Loucy (cell line): ENCODE measurements around the gene TAF1B.

Experiments used
- H2AFZ ChIP-seq: fragments of 200-600 bp; sonication (generic); 2 replicates; pipeline ENCODE4 v1.6.0; 2016; ENCODE audit warnings: antibody characterized with exemption, mild to moderate bottlenecking, low read length, moderate library complexity
- H3F3A ChIP-seq: fragments of 200-600 bp; 2 replicates; pipeline ENCODE4 v1.6.0; 2016; ENCODE audit warnings: antibody characterized with exemption, low read depth, mild to moderate bottlenecking
- H3K27me3 ChIP-seq: fragments of 200-600 bp; sonication (generic); 2 replicates; pipeline ENCODE4 v1.6.1; 2014; ENCODE audit warnings: low read length, mild to moderate bottlenecking; ENCODE audit not compliant: insufficient read depth, poor library complexity, severe bottlenecking
- H3K36me3 ChIP-seq: fragments of 200-600 bp; sonication (generic); 2 replicates; pipeline ENCODE4 v1.6.1; 2016; ENCODE audit warnings: low read length; ENCODE audit not compliant: insufficient read depth
- H3K4me1 ChIP-seq: fragments of 200-600 bp; sonication (generic); 2 replicates; pipeline ENCODE4 v1.5.1; 2014; ENCODE audit warnings: low read length, mild to moderate bottlenecking; ENCODE audit not compliant: insufficient read depth, poor library complexity, severe bottlenecking
- H3K4me2 ChIP-seq: fragments of 200-600 bp; sonication (generic); 2 replicates; pipeline ENCODE4 v1.6.0; 2014; ENCODE audit warnings: antibody characterized with exemption, low read length, low read depth, mild to moderate bottlenecking; ENCODE audit not compliant: poor library complexity, severe bottlenecking
- H3K4me3 ChIP-seq: fragments of 200-600 bp; sonication (generic); 2 replicates; pipeline ENCODE4 v1.5.1; 2014; ENCODE audit warnings: low read length, mild to moderate bottlenecking, mixed read lengths; ENCODE audit not compliant: poor library complexity, severe bottlenecking
- H3K79me2 ChIP-seq: fragments of 200-600 bp; sonication (generic); 2 replicates; pipeline ENCODE4 v1.6.1; 2014; ENCODE audit warnings: low read length; ENCODE audit not compliant: insufficient read depth
- H3K9ac ChIP-seq: fragments of 200-600 bp; sonication (generic); 2 replicates; pipeline ENCODE4 v1.6.0; 2014; ENCODE audit warnings: mild to moderate bottlenecking, low read depth, low read length, moderate library complexity; ENCODE audit not compliant: poor library complexity, severe bottlenecking
- H3K9me2 ChIP-seq: fragments of 200-600 bp; sonication (generic); replicated peaks from 2 replicates; pipeline ENCODE4 v1.6.1; 2016; ENCODE audit warnings: low read depth, low read length, mixed read lengths
- H3K9me3 ChIP-seq: fragments of 200-600 bp; sonication (generic); 2 replicates; pipeline ENCODE4 v1.6.1; 2014; ENCODE audit warnings: mild to moderate bottlenecking, antibody characterized with exemption, low read length, low read depth; ENCODE audit not compliant: insufficient read depth
- H4K20me1 ChIP-seq: fragments of 200-600 bp; sonication (generic); 2 replicates; pipeline ENCODE4 v1.6.0; 2014; ENCODE audit warnings: antibody characterized with exemption, low read length, mild to moderate bottlenecking; ENCODE audit not compliant: insufficient read depth, poor library complexity, severe bottlenecking
- EZH2phosphoT487 ChIP-seq: fragments of 200-600 bp; IDR thresholded peaks from 2 replicates; pipeline ENCODE4 v1.6.1; 2018; ENCODE audit warnings: antibody characterized with exemption, mild to moderate bottlenecking, moderate library complexity, borderline replicate concordance
- TF ChIP-seq, protein P1 (sequence below): fragments of 200-600 bp; sonication (generic); conservative IDR thresholded peaks from 2 replicates; pipeline ENCODE4 v1.5.1; 2014; ENCODE audit warnings: mild to moderate bottlenecking, antibody characterized with exemption, low read length

Gene TAF1B

DNA sequence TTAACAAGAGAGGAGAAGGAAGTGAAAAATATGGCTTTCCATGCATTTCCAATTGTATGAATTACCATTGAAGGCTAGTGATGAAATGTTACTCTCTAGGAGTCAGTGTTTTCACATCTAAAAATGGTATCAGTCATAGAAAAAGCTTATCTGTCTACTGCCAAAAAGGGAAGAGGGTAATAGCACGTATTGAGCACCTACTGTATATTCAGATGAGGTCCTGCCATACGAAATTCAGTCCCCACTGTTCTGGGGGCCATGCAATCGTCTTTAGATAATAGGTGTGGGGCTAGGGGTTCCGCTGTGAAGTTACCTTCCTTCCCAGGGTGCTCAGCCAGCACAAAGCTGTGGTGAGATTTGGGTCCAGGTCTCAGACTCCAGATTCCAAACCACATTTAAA is 94.0 kb downstream of the TAF1B start:
- Histone ChIP-seq H3K4me2 (no peak overlapping the region), H3K9me2 (no peaks in the 10 kb centered on the region), H3K4me3 (no peak overlapping the region), H3K79me2 (no peaks in the 10 kb centered on the region), H3K4me1 (no peaks in the 10 kb centered on the region), H4K20me1 (no peaks in the 10 kb centered on the region), H2AFZ (no peak overlapping the region), H3K27me3 (no peaks in the 10 kb centered on the region), H3K36me3 (peaks cover 10% of the 10 kb centered on the region; the same call in 1 of the 2 replicates), H3K9me3 (no peaks in the 10 kb centered on the region), H3F3A (no peaks in the 10 kb centered on the region), H3K9ac (no peak overlapping the region)
- TF ChIP-seq EZH2phosphoT487, result no peak
- TF ChIP-seq, protein P1, sequence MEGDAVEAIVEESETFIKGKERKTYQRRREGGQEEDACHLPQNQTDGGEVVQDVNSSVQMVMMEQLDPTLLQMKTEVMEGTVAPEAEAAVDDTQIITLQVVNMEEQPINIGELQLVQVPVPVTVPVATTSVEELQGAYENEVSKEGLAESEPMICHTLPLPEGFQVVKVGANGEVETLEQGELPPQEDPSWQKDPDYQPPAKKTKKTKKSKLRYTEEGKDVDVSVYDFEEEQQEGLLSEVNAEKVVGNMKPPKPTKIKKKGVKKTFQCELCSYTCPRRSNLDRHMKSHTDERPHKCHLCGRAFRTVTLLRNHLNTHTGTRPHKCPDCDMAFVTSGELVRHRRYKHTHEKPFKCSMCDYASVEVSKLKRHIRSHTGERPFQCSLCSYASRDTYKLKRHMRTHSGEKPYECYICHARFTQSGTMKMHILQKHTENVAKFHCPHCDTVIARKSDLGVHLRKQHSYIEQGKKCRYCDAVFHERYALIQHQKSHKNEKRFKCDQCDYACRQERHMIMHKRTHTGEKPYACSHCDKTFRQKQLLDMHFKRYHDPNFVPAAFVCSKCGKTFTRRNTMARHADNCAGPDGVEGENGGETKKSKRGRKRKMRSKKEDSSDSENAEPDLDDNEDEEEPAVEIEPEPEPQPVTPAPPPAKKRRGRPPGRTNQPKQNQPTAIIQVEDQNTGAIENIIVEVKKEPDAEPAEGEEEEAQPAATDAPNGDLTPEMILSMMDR, result no peak

DNA sequence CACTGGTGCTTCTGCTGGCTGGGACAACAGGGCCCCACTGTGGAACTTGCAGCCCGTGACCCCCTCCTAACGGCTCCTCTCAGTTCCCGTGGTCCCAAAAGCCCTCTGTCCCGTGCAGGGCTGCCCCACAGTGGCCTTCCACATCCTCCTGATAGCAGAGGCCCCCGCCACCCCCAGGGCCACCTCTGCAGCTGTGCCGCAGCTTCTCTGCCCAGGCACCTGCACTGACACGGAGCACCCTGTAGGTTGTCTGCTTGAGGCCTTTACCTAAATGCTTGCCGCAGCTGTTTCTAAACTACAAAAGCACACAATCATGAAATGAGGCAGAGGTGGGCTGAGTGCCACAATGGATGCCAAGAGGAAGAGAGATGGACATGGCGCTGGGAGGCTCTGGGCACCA is 94.7 kb downstream of the TAF1B start:
- H2AFZ ChIP-seq, result no peak overlapping the region
- H4K20me1 ChIP-seq, result no peaks in the 10 kb centered on the region
- no peaks in the 10 kb centered on the region for H3K4me1 ChIP-seq
- H3K4me2 ChIP-seq, result no peak overlapping the region
- H3K27me3 ChIP-seq, result no peaks in the 10 kb centered on the region
- no peak overlapping the region for H3K9ac ChIP-seq
- no peaks in the 10 kb centered on the region for H3K79me2 ChIP-seq
- TF ChIP-seq, protein P1, result no peak
- no peak for TF ChIP-seq EZH2phosphoT487
- no peaks in the 10 kb centered on the region for H3F3A ChIP-seq
- no peaks in the 10 kb centered on the region for H3K9me2 ChIP-seq
- no peak overlapping the region for H3K4me3 ChIP-seq
- H3K36me3 ChIP-seq, result peaks cover 10% of the 10 kb centered on the region; the same call in 1 of the 2 replicates
- H3K9me3 ChIP-seq, result no peaks in the 10 kb centered on the region

DNA sequence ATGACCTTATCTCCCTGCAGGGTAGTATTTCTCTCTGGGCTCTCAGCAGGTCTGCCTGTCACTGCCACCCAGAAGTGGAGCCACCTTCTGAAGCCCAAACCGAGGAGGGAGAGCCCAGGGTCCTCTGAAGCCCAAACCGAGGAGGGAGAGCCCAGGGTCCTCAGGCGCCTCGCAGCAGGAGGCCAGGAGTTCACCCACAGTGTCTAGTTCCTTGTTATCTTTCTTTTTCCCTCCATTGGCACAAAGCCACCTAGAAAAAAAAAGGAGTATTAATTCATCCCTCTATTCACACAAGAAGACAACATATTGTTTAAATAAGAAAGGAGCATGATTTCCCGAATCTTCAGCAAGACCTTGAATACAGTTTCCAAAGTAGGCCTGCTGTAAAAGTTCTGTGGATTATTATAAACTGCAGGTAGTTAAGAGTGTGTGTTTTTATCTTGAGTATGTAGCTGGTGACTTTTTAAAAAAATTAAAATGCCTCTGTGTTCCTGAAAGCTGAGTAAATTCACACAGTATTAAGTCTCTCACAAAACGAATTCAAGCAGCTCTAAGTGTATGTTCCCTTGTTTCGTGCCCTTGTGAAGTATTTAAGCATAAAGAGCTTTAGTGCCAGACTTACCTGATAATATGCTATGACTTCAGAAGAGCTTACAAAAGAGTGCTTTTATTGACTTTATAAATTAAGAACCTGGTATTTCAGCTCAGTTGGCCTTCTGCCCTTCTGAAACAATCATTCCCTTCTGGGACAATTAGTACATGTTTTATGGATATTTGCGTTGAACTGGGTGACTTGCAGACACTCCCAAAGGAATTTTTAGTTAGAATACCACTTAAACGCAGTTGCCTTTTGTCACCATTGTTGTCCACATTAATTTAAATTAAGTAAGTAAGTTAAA is 96.6 kb downstream of the TAF1B start:
- peaks cover 2% of the 10 kb centered on the region; the same call in 1 of the 2 replicates for H3K36me3 ChIP-seq
- no peak overlapping the region for H3K4me2 ChIP-seq
- TF ChIP-seq, protein P1, result no peak
- TF ChIP-seq EZH2phosphoT487, result no peak
- H3K4me3 ChIP-seq, result no peak overlapping the region
- no peak overlapping the region for H3K9ac ChIP-seq
- no peaks in the 10 kb centered on the region for H3K9me2 ChIP-seq
- no peaks in the 10 kb centered on the region for H3F3A ChIP-seq
- no peak overlapping the region for H2AFZ ChIP-seq
- H3K27me3 ChIP-seq, result no peaks in the 10 kb centered on the region
- H3K79me2 ChIP-seq, result no peaks in the 10 kb centered on the region
- H3K9me3 ChIP-seq, result no peaks in the 10 kb centered on the region
- H3K4me1 ChIP-seq, result no peaks in the 10 kb centered on the region
- H4K20me1 ChIP-seq, result no peaks in the 10 kb centered on the region
